Prostate gland (tissue), 2 donors: Measurements from ENCODE around the gene NLN.

Source experiments
- CTCF ChIP-seq, 4 experiments: fragments of 200-600 bp in 2 of 4; fragments of 450-650 bp in 2 of 4; sonication (generic) in 2 of 4; IDR thresholded peaks; 1 replicate in 3 of 4; 2 replicates in 1 of 4; pipeline ENCODE4 v1.5.1; 2016 to 2019; ENCODE audit warnings: antibody characterized with exemption in 4 of 4, mild to moderate bottlenecking in 2 of 4, moderate library complexity in 2 of 4
- POLR2AphosphoS5 ChIP-seq: sonication (generic); formaldehyde crosslinking; IDR thresholded peaks from one replicate; pipeline ENCODE4 v1.6.1; 2017; ENCODE audit warnings: antibody characterized with exemption

- TF ChIP-seq CTCF (IDR thresholded peaks at IDR 0.05) (no peak), POLR2AphosphoS5 (no peak)
These were observed 145.7 kb downstream of the NLN start for GRCh38 chr5:65867542-65868195.
